Fibroblast of skin of left quadriceps (primary cell): ENCODE results near the gene PRDX6.
A peak's percentile ranks its signal among the peaks of the same experiment; 100 is the strongest.
"Not testable (repeated sequence)": the region's sequence is repeated elsewhere in the genome, so short reads cannot be mapped to it uniquely, and the experiment has no call there.

ENCODE experiments used
- DNase-seq, 2 experiments: peaks; one replicate each; pipeline ENCODE4 v3.0.0-alpha.2; 2013; ENCODE audit warnings: low read depth in 2 of 2

The PRDX6 gene

GRCh38 chr1:173496757-173497320 is 19.7 kb downstream of the PRDX6 start:
- DNase-seq: no peak

GRCh38 chr1:173499729-173500128 is 22.6 kb downstream of the PRDX6 start:
- DNase-seq: no peak

GRCh38 chr1:173502104-173502503 is 25.0 kb downstream of the PRDX6 start:
- DNase-seq: no peak

GRCh38 chr1:173503391-173503790 is 26.3 kb downstream of the PRDX6 start:
- DNase-seq: peak in 1 of 2 experiments; percentile 6

- no peak for DNase-seq
Measured at GRCh38 chr1:173504268-173504667, 27.1 kb downstream of the PRDX6 start.

GRCh38 chr1:173505391-173505790 is 28.3 kb downstream of the PRDX6 start:
- no peak for DNase-seq

- DNase-seq: no peak
Measured at GRCh38 chr1:173506437-173506836, 29.3 kb downstream of the PRDX6 start.

- DNase-seq: peak in 1 of 2 experiments; percentile 10
Measured at GRCh38 chr1:173507205-173507846, 30.2 kb downstream of the PRDX6 start.

GRCh38 chr1:173507847-173508209 is 30.7 kb downstream of the PRDX6 start:
- no peak for DNase-seq

GRCh38 chr1:173508541-173508940 is 31.4 kb downstream of the PRDX6 start:
- DNase-seq: no peak

- DNase-seq: no peak
Measured at GRCh38 chr1:173509797-173510196, 32.7 kb downstream of the PRDX6 start.

- not testable (repeated sequence) for DNase-seq
Measured at GRCh38 chr1:173514503-173514902, 37.4 kb downstream of the PRDX6 start.

- no peak for DNase-seq
Measured at GRCh38 chr1:173520799-173521198, 43.7 kb downstream of the PRDX6 start.

GRCh38 chr1:173523329-173523728 is 46.2 kb downstream of the PRDX6 start:
- no peak for DNase-seq

- no peak for DNase-seq
Measured at GRCh38 chr1:173525926-173526325, 48.8 kb downstream of the PRDX6 start.

GRCh38 chr1:173527151-173527826 is 50.2 kb downstream of the PRDX6 start:
- DNase-seq: no peak

GRCh38 chr1:173529106-173529505 is 52.0 kb downstream of the PRDX6 start:
- DNase-seq: no peak

- DNase-seq: no peak
Measured at GRCh38 chr1:173530795-173531693, 53.9 kb downstream of the PRDX6 start.

- no peak for DNase-seq
Measured at GRCh38 chr1:173532237-173532636, 55.1 kb downstream of the PRDX6 start.

- no peak for DNase-seq
Measured at GRCh38 chr1:173536223-173536622, 59.1 kb downstream of the PRDX6 start.
